Fibroblast of lung (primary cell): ENCODE results near the gene SORCS2.
A peak's percentile ranks its signal among the peaks of the same experiment; 100 is the strongest.

Source experiments
- EZH2 ChIP-seq: IDR thresholded peaks from 2 replicates; pipeline ENCODE4 v1.5.1; 2012; ENCODE audit warnings: low read length, control low read depth, mild to moderate bottlenecking; ENCODE audit errors: missing control alignments
- TF ChIP-seq, protein P1 (sequence below), 2 donors: IDR thresholded peaks in 1 of 2; conservative IDR thresholded peaks in 1 of 2; 1 replicate in 1 of 2; 2 replicates in 1 of 2; pipeline ENCODE4 v1.5.1; 2011 to 2012; ENCODE audit warnings: low read length in 2 of 2, control low read depth in 1 of 2, inconsistent platforms in 1 of 2, low read depth in 1 of 2, mild to moderate bottlenecking in 1 of 2

DNA sequence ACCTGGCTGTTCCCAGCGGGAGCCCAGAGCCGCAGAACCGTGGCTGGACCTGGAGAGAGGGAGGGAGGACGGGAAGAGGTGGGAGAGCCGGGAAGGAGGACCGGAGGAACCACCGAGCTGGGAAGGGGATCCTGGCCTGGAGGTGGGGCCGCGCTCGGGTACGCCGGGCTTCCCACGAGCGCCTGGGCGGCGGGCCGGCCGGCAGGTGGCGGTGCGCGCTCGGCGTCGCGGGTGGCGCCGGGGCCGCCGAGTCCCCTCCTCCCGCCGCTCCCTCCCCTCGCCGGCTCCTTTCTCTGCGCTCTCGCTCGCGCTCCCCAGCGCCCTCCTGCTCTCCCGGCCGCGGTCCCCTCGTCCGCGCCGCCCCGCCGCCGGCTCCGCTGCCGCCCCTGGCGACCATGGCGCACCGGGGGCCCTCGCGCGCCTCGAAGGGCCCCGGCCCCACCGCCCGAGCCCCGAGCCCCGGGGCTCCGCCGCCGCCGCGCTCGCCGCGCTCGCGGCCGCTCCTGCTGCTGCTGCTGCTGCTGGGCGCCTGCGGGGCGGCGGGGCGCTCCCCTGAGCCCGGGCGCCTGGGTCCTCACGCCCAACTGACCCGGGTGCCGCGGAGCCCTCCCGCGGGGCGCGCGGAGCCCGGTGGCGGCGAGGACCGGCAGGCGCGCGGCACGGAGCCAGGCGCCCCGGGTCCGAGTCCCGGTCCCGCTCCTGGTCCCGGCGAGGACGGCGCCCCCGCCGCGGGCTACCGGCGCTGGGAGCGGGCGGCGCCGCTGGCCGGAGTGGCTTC lies at the start of gene SORCS2:
- TF ChIP-seq, protein P1, sequence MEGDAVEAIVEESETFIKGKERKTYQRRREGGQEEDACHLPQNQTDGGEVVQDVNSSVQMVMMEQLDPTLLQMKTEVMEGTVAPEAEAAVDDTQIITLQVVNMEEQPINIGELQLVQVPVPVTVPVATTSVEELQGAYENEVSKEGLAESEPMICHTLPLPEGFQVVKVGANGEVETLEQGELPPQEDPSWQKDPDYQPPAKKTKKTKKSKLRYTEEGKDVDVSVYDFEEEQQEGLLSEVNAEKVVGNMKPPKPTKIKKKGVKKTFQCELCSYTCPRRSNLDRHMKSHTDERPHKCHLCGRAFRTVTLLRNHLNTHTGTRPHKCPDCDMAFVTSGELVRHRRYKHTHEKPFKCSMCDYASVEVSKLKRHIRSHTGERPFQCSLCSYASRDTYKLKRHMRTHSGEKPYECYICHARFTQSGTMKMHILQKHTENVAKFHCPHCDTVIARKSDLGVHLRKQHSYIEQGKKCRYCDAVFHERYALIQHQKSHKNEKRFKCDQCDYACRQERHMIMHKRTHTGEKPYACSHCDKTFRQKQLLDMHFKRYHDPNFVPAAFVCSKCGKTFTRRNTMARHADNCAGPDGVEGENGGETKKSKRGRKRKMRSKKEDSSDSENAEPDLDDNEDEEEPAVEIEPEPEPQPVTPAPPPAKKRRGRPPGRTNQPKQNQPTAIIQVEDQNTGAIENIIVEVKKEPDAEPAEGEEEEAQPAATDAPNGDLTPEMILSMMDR (conservative IDR thresholded peaks at IDR 0.05 in 1 of 2, IDR thresholded peaks at IDR 0.05 in 1 of 2; ENCODE audit: low read depth in 1 of 2, low read length in 2 of 2) = peak; percentile 24 to 25
- no peak for TF ChIP-seq EZH2
